ENCODE measurements around the gene GPR78.

GRCh38 chr4:8553216-8553615 is 27.0 kb upstream of the GPR78 start:
- TF ChIP-seq EP300 (IDR thresholded peaks at IDR 0.05) (no peak), POLR2A (IDR thresholded peaks at IDR 0.05) (no peak)
